H9 (cell line): ENCODE measurements around the gene COMT. TPM values are rescaled to one million over a fixed set of nuclear protein-coding genes. Genes with fewer than 3 reads are reported as not detected.

Source experiments
- DNase-seq: peaks from one replicate; pipeline ENCODE4 v3.0.0-alpha.2; 2017
- H2AFZ ChIP-seq: one replicate; pipeline ENCODE4 v1.6.1; 2013; ENCODE audit warnings: mild to moderate bottlenecking, low read length, control low read depth, moderate library complexity
- H2AK5ac ChIP-seq: 2 replicates; pipeline ENCODE4 v1.6.1; 2013; ENCODE audit warnings: low read length, control low read depth, mixed read lengths; ENCODE audit not compliant: insufficient read length
- H2BK120ac ChIP-seq: one replicate; pipeline ENCODE4 v1.6.1; 2013; ENCODE audit warnings: low read depth, mild to moderate bottlenecking, low read length, control low read depth, inconsistent platforms; ENCODE audit not compliant: poor library complexity, severe bottlenecking
- H2BK12ac ChIP-seq: 2 replicates; pipeline ENCODE4 v1.6.1; 2013; ENCODE audit warnings: low read length, control low read depth, mixed read lengths, low read depth; ENCODE audit not compliant: insufficient read length
- H2BK15ac ChIP-seq: 2 replicates; pipeline ENCODE4 v1.6.1; 2013; ENCODE audit warnings: low read depth, low read length, control low read depth
- H2BK20ac ChIP-seq: one replicate; pipeline ENCODE4 v1.6.1; 2013; ENCODE audit warnings: low read depth, mild to moderate bottlenecking, low read length, control low read depth, inconsistent platforms; ENCODE audit not compliant: poor library complexity, severe bottlenecking
- H2BK5ac ChIP-seq: 2 replicates; pipeline ENCODE4 v1.6.1; 2013; ENCODE audit warnings: low read length, control low read depth, mixed read lengths; ENCODE audit not compliant: insufficient read length
- H3K14ac ChIP-seq: 2 replicates; pipeline ENCODE4 v1.6.1; 2013; ENCODE audit warnings: low read length, control low read depth; ENCODE audit not compliant: insufficient read depth
- H3K18ac ChIP-seq: 2 replicates; pipeline ENCODE4 v1.6.1; 2013; ENCODE audit warnings: low read depth, mild to moderate bottlenecking, mixed read lengths, low read length, control low read depth; ENCODE audit not compliant: insufficient read length
- H3K23ac ChIP-seq: 2 replicates; pipeline ENCODE4 v1.6.1; 2013; ENCODE audit warnings: low read length, control low read depth, mixed read lengths, low read depth; ENCODE audit not compliant: insufficient read length
- H3K23me2 ChIP-seq: 2 replicates; pipeline ENCODE4 v1.6.1; 2013; ENCODE audit warnings: low read depth, mild to moderate bottlenecking, mixed read lengths, low read length, control low read depth; ENCODE audit not compliant: insufficient read length, poor library complexity, severe bottlenecking
- H3K27ac ChIP-seq: 2 replicates; pipeline ENCODE4 v1.5.1; 2013; ENCODE audit warnings: low read length, control low read depth, mixed read lengths, low read depth; ENCODE audit not compliant: insufficient read length
- H3K27me3 ChIP-seq: 2 replicates; pipeline ENCODE4 v1.6.1; 2013; ENCODE audit warnings: low read length, control low read depth, inconsistent platforms; ENCODE audit not compliant: insufficient read depth
- H3K4ac ChIP-seq: 2 replicates; pipeline ENCODE4 v1.6.1; 2013; ENCODE audit warnings: low read depth, mild to moderate bottlenecking, control low read depth, inconsistent platforms, low read length, moderate library complexity
- H3K4me1 ChIP-seq: 2 replicates; pipeline ENCODE4 v1.6.1; 2013; ENCODE audit warnings: low read length, control low read depth, inconsistent platforms; ENCODE audit not compliant: insufficient read depth
- H3K4me2 ChIP-seq: 2 replicates; pipeline ENCODE4 v1.6.1; 2013; ENCODE audit warnings: low read length, control low read depth, mixed read lengths; ENCODE audit not compliant: insufficient read length, insufficient read depth
- H3K56ac ChIP-seq: 2 replicates; pipeline ENCODE4 v1.6.1; 2013; ENCODE audit warnings: low read depth, mild to moderate bottlenecking, mixed read lengths, low read length, control low read depth; ENCODE audit not compliant: insufficient read length
- H3K79me1 ChIP-seq: 2 replicates; pipeline ENCODE4 v1.6.1; 2013; ENCODE audit warnings: low read depth, mild to moderate bottlenecking, moderate library complexity, low read length, control low read depth, inconsistent platforms; ENCODE audit not compliant: insufficient read depth, poor library complexity, severe bottlenecking
- H3K79me2 ChIP-seq: 2 replicates; pipeline ENCODE4 v1.6.1; 2013; ENCODE audit warnings: low read length, control low read depth, inconsistent platforms; ENCODE audit not compliant: insufficient read depth
- H3K9ac ChIP-seq: 2 replicates; pipeline ENCODE4 v1.6.1; 2013; ENCODE audit warnings: low read length, control low read depth, mixed read lengths; ENCODE audit not compliant: insufficient read length; ENCODE audit errors: extremely low read depth
- H3K9me3 ChIP-seq: one replicate; pipeline ENCODE4 v1.6.1; 2013; ENCODE audit warnings: low read depth, low read length, inconsistent platforms; ENCODE audit not compliant: control insufficient read depth
- H3T11ph ChIP-seq: one replicate; pipeline ENCODE4 v1.6.1; 2013; ENCODE audit warnings: mild to moderate bottlenecking, low read length, control low read depth, inconsistent platforms
- H4K20me1 ChIP-seq: one replicate; pipeline ENCODE4 v1.6.1; 2013; ENCODE audit not compliant: control insufficient read depth, insufficient read length, insufficient read depth
- H4K5ac ChIP-seq: 2 replicates; pipeline ENCODE4 v1.6.1; 2013; ENCODE audit warnings: low read depth, mild to moderate bottlenecking, mixed read lengths, low read length, control low read depth; ENCODE audit not compliant: insufficient read length
- H4K8ac ChIP-seq: replicated peaks from 2 replicates; pipeline ENCODE4 v1.6.1; 2013; ENCODE audit warnings: low read length, control low read depth, mixed read lengths, low read depth; ENCODE audit not compliant: insufficient read length
- H4K91ac ChIP-seq: 2 replicates; pipeline ENCODE4 v1.6.1; 2013; ENCODE audit warnings: low read depth, mild to moderate bottlenecking, moderate library complexity, mixed read lengths, low read length, control low read depth; ENCODE audit not compliant: insufficient read length
- H3K27ac Mint-ChIP-seq, 3 experiments: 2 replicates in 2 of 3; 3 replicates in 1 of 3; pipeline ENCODE4 v1.8.0; 2020 to 2021; ENCODE audit warnings: mixed read lengths in 3 of 3, mild to moderate bottlenecking in 1 of 3, moderate library complexity in 1 of 3
- H3K27me3 Mint-ChIP-seq: 2 replicates; pipeline ENCODE4 v1.8.0; 2021; ENCODE audit warnings: low read depth, mild to moderate bottlenecking, moderate library complexity, mixed read lengths
- H3K36me3 Mint-ChIP-seq, 3 experiments: 2 replicates in 2 of 3; 3 replicates in 1 of 3; pipeline ENCODE4 v1.8.0; 2020 to 2021; ENCODE audit warnings: low read depth in 3 of 3, mixed read lengths in 3 of 3; ENCODE audit not compliant: insufficient read depth in 1 of 3
- H3K4me1 Mint-ChIP-seq, 2 experiments: 2 replicates each; pipeline ENCODE4 v1.8.0; 2020; ENCODE audit warnings: mixed read lengths in 2 of 2
- H3K4me3 Mint-ChIP-seq, 2 experiments: 2 replicates in 1 of 2; 3 replicates in 1 of 2; pipeline ENCODE4 v1.8.0; 2020 to 2021; ENCODE audit warnings: mild to moderate bottlenecking in 2 of 2, mixed read lengths in 2 of 2, moderate library complexity in 1 of 2
- H3K9me3 Mint-ChIP-seq, 2 experiments: 2 replicates in 1 of 2; 3 replicates in 1 of 2; pipeline ENCODE4 v1.8.0; 2020; ENCODE audit warnings: mild to moderate bottlenecking in 2 of 2, mixed read lengths in 2 of 2, moderate library complexity in 1 of 2
- CTCF ChIP-seq: fragments of 200-600 bp; sonication (generic); conservative IDR thresholded peaks from 3 replicates; pipeline ENCODE4 v1.8.0; 2021; ENCODE audit warnings: antibody characterized with exemption, mild to moderate bottlenecking
- WGBS: extraction: QIAGEN DNeasy Blood & Tissue Kit; methylation state at CpG from one replicate; pipeline ENCODE4 v1.1.7; 2013; ENCODE audit warnings: missing lambda C conversion rate, low lambda C conversion rate, mixed read lengths; ENCODE audit not compliant: insufficient read length; ENCODE audit errors: extremely low coverage; 5-methylcytosine and 5-hydroxymethylcytosine counted together
- total RNA-seq: library from RNA; stranded (reverse); gene quantifications from 2 replicates; pipeline ENCODE4 v1.2.1, GENCODE V29; 2021

The COMT gene
- total RNA-seq, 1 experiment from 2014 or later = 42.2 TPM

DNA sequence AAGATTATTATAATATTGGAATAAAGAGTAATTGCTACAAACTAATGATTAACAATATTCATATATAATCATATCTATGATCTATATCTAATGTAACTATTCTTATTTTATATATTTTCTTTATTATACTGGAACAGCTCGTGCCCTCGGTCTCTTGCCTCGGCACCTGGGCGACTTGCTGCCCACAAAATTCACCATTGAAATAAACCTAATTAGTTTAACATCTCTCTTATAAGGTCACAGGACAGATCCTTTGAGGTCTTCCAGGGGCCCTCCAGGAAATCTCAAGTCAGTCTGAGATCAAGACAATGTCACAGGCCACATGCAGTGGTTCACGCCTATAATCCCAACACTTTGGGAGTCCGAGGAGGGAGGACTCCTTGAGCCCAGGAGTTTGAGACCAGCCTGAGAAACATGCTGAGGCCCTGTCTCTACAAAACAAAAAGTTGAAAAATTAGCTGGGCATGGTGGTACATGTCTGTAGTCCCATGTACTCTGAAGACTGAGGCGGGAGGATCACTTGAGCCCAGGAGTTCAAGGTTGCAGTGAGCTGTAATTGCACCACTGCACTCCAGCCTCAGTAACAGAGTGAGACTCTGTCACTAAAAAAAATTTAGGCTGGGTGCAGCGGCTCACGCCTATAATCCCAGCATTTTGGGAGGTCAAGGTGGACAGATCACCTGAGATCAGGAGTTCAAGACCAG, 6.6 kb downstream of the COMT start:
- Histone ChIP-seq H3K14ac (no peak overlapping the region), H3K79me1 (no peaks in the 10 kb centered on the region), H3T11ph (no peak overlapping the region), H2BK20ac (no peak overlapping the region), H4K20me1 (no peaks in the 10 kb centered on the region), H3K4me2 (no peak overlapping the region), H3K23me2 (no peaks in the 10 kb centered on the region), H3K79me2 (no peaks in the 10 kb centered on the region), H3K23ac (no peak overlapping the region), H2AK5ac (no peak overlapping the region), H3K27me3 (no peaks in the 10 kb centered on the region), H3K27ac (no peak overlapping the region), H2BK15ac (no peak overlapping the region), H2BK120ac (no peak overlapping the region), H4K91ac (no peak overlapping the region), H3K9ac (no peak overlapping the region), H3K56ac (no peak overlapping the region), H4K5ac (no peak overlapping the region), H3K4ac (no peak overlapping the region), H3K9me3 (no peaks in the 10 kb centered on the region), H4K8ac (no peak overlapping the region), H2BK5ac (no peak overlapping the region), H3K18ac (no peak overlapping the region), H2BK12ac (no peak overlapping the region), H3K4me1 (no peaks in the 10 kb centered on the region; the same call in 1 of the 2 replicates), H2AFZ (no peak overlapping the region)
- H3K4me1 Mint-ChIP-seq = peaks cover 11 to 19% of the 10 kb centered on the region in 2 experiments
- DNase-seq = no peak
- no CpG with 5 or more reads among the region's 9 CpGs for WGBS
- H3K9me3 Mint-ChIP-seq = no peaks in the 10 kb centered on the region
- H3K27me3 Mint-ChIP-seq = no peaks in the 10 kb centered on the region
- peaks cover 1 to 15% (median 14%) of the 10 kb centered on the region in 3 experiments; a peak in 5 of 7 replicates for H3K36me3 Mint-ChIP-seq
- H3K27ac Mint-ChIP-seq = no peak overlapping the region
- H3K4me3 Mint-ChIP-seq = no peak overlapping the region
- TF ChIP-seq CTCF = peak; percentile 17; the same call in 1 of the 3 replicates
